Measurements from ENCODE around the gene UTS2R.
A peak's percentile ranks its signal among the peaks of the same experiment; 100 is the strongest.
"Not testable (repeated sequence)": the region's sequence is repeated elsewhere in the genome, so short reads cannot be mapped to it uniquely, and the experiment has no call there.

The UTS2R gene

DNA sequence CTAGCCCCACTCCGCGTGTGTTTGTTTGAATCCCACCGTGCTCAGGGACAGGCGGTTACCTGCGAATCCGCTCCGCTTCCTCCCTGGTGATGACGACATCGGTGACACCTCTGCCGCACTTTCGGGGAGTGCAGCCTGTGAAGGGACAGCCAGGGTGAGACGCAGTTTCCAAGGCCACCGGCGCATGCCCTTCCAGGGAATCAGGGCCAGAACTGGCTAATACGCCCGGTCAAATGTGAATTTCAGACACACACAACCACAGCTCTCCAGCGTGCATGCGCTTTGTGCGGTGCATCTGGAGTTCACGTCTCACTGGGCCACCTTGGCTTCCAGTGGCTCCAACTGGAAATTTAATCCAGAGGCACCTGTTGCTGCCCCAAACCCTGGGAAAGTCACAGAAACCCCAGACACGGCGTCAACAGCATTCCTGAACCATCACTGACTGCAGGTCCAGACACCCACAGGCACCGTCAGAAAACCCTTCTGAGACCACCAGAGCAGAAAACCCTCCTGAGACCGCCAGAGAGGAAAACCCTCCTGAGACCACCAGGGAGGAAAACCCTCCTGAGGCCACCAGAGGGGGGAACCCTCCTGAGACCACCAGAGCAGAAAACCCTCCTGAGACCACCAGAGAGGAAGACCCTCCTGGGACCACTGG is 40.0 kb downstream of the UTS2R start:
- DNase-seq: no peak

DNA sequence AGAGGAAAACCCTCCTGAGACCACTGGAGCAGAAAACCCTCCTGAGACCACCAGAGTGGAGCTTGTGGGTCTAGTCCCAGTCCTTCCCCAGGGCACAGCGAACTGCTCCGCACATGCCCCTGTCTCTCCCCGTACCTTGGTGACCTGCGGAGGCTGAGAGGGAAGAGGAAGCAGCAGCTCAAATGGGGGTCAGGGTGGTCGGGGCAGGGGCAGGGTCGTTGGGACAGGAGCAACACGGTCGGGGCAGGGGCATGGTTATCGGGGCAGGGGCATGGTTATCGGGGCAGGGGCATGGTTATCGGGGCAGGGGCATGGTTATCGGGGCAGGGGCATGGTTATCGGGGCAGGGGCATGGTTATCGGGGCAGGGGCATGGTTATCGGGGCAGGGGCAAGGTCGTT is 40.5 kb downstream of the UTS2R start:
- DNase-seq: not testable (repeated sequence)

DNA sequence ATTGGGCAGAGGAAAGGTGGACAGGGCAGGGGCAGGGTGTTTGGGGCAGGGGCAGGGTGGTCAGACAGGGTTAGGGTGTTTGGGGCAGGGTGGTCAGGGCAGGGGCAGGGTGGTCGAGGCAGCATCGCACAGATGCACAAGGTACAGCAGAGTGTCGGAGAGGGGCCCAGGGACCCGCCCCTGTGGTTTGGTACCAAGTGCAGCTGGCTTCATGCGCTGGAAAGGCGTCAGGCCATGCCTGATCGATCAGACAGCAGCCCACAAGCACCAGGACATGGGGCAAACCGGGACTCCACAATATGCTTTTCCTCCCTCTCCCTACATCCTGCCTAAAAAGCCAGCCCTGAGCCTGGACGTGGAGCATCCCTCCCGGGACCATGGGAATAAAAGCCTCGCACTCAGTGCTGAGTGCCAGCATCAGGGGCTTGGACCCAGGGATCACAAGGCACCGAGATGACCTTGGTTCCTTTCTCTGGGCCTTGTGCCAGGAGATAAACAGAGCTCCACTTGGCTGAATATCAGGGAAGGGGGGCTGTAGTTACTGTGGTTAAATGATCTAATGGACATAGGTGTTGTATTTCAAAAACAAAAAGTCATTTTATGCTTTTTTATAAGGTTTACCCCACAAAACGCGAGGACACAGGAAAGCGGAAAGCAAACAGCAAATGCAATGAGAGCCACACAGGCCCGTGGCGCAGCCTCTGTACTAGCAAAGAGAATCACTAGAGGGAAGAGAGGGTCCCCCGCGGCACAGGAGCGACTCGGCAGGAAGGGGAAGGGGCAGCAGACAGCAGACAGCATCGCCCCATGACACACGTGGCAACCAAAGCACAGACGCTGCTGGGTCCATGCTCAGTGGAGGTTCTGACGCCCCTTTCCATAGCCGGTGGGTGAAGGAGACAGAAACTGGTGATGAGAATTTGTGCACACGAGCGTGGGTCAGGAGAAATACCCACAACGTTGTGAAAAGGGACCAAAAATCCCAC is 41.3 kb downstream of the UTS2R start:
- no peak for DNase-seq

DNA sequence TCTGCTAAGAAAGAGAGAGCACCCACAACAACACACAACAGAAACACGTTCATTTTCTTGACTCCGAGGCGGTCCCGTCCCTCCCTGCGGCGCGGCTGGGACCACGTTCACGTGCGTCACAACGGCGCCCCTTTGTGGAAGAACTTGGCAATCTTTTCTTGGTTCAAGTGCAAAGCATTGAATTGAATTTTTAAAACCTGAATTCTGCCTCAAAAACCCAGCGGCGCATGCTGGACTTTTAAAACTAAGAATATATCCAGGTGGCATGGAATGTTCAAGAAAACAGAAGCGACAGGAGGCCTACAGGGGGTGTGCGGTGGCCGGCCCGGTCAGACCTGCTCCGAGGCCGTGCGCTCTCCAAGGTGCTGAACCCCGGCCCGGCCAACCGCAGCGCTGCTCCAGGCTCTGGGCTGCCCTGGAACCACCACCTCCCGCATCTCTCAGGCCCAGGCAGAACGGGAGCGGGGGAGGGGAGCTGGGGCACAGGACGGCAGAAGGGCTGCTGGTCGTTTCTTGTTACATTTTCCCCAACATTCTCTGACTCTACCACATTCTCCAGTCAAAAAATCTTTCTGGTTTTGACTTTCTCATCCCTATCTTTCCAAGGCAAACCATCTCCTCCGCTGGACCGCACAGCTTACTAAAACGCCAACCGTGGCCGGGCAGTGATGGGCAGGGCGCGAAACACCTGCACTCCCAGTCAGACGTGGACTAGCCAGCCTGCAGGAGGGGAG is 43.1 kb downstream of the UTS2R start:
- DNase-seq: peak; percentile 65

DNA sequence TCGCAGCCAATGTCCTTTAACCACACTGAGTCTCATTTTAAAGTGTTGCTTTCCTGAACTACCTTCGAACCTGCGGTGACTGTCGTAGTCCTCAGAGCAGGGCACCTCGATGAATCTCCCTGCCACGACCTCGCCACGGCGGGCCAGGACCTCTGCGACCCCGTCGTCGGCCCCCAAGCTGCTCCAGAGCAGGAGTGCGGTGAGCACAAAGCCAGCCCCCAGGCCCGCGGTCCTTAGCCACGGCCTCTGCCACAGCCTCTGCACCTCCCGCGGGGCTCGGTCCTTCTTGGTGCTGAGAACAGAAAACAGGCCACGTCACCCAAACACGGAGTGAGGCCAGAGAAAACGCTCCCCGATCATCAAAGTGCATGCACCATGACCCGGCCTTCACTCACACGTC is 43.8 kb downstream of the UTS2R start:
- no peak for DNase-seq

DNA sequence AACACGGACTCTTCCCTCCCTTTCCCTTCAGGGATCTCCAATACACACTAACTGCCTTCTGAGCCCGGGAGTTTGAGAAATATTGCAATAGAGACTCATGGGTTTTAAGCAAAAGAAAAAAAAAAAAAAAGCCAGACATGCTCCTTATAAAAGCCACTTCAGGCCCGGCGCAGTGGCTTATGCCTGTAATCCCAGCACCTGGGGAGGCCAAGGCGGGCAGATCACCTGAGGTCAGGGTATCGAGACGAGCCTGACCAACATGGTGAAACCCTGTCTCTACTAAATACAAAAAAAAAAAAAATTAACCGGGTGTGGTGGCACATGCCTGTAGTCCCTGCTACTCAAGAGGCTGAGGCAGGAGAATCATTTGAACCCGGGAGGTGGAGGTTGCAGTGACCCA is 44.2 kb downstream of the UTS2R start:
- no peak for DNase-seq

DNA sequence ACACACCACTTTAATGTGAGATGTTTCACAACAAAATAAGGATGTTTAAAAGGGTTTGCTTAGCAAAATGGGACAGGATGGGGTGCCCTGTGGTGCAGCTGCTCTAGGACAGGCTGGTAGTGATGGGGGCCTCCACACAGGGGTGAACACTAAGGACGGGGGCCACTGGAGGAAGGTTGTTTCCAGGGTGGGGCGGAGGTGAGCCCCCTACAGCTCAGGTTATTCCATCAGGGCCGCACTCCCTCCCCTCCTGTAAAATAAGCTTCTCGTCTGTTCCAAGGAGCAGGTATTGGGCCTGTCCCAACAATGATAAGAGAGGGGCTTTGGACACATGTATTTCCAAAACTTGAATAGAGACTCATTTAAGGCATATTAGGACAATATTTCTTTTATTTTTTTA is 44.7 kb downstream of the UTS2R start:
- DNase-seq: no peak

DNA sequence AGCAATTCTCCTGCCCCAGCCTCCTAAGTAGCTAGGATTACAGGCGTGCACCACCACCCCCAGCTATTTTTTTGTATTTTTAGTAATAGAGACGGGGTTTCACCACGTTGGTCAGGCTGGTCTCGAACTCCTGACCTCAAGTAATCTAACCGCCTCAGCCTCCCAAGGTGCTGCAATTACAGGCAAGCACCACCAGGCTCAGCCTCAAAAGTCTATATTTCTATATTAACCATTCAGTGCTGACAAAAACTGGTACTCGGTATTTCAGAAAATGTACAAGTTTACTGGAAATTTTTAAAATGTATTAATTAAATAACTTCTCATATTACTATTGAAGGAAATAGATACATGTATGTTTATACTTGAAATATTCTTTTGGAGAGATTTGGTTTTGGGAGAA is 45.2 kb downstream of the UTS2R start:
- no peak for DNase-seq

DNA sequence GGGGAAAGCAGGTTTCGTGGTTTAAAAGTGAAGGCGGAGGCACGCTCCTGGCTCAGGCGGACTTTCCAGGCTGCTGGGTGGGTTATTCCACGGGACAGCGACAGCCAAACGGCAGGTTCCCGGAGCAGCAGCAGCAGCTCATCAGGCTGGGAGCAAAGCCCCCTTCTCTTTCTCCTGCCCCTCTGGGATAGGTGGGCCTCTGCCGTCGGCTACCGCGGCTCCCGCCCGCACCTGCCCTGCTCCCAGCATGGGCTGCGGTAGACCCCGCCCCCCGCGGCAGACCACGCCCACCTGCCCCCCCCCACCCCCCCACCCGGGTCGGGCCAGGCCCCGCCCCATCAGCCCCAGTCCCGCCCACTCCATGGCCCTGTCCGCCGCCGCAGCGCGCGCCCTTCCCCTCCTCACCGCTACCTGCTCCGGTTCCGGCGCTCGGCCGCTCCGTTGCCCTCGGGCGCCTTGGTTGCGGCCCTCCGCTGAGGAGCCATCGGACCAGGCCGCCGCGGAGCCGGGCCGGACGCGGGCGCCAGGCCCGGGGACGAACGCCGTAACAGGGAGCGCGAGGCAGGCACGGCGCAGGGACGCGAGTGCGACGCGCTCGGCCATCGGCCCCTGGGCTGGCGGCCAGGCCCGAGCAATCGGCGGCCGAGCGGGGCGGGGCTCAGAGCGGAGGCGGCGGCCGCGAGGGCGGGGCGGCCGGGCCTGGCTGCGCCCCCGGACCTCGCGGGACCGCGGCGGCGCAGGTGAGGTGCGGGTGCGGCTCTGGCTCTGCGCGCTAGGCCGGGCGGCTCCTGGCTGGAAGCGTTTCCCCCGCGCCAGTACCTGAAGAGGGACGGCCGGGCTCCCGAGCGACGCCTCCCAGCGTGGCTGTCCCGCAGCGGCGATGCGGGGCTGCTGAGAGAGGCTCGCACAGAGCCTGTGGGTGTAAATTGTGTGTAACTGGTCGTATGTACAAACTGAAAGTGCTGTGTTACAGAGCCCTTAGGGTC is 46.7 kb downstream of the UTS2R start, which contains the start of the genes HEXD and OGFOD3:
HEXD (plus strand) TSS at position 347 of the 986 bp plus-strand sequence. CDS start 1,453 bp downstream, outside the sequence.
OGFOD3 (minus strand) TSS at position 586 of the 986 bp plus-strand sequence; CDS start at position 485, 101 bp downstream.
- peak; percentile 85 for DNase-seq

DNA sequence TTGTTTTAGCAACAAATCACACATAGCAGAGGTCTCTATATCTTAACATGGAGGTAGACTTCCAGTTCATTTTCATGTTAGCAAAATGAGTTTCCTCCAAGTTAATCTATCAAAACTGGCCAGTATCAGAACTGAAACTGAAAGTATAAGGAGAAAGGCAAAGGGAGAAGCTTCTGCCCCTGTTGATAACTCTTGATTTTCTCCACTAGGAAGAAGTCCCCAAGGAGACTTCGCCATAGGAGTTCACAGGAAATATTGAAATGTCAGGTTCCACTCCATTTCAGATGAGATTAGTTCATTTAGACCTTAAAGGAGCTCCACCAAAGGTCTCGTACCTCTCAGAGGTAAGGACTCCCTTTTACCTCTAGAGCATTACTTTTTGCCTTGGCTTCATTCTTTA is 48.0 kb downstream of the UTS2R start:
- DNase-seq: no peak

DNA sequence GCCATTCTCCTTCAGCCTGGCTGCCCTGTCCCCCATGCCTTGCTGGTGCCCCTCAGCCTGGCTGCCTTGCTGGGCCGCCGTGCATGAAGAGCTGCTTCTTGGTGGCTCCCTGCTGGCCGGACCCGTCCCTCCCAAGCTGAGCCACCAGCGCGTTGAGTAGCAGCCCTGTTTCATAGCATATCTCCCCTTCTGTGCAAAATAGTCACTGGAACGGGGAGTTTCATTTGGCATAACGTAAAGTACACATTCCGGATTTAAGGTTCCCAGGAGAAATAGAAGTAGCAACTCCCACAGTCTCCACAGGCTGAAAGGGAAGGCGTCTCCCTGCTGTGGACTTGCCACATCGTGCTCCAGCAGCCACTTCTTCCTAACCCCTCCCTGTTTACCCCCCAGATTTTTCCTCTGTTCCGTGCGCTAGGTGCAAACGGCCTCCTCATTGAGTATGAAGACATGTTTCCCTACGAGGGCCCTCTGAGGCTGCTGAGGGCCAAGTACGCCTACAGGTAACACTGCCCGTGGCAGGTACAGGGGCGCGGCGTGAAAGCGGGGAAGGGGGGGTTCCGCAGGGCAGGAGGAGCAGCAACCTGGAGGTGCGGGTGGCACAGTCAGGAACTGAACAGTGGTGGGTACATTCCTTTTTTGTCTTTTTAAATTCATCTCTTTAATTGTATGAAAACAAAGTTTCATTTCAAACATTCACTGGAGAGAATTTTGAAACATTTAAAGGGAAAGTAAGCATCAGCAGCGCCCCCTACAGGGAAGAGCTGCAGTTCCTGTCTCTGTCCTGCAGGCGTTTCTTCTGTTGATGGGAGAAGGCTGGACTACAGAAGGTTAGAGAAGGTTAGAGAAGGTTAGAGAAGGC is 52.7 kb downstream of the UTS2R start:
- DNase-seq: peak; percentile 43

DNA sequence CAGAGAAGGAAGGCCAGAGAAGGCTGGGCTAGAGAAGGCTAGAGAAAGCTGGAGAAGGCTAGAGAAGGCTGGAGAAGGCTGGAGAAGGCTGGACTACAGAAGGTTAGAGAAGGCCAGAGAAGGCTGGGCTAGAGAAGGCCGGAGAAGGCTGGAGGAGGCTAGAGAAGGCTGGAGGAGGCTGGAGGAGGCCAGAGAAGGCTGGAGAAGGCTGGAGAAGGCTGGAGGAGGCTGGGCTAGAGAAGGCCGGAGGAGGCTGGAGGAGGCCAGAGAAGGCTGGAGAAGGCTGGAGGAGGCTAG is 53.2 kb downstream of the UTS2R start:
- DNase-seq: no peak
